CD8-positive, alpha-beta memory T cell (primary cell): ENCODE data around the gene PTPN23. TPM values are rescaled to one million over a fixed set of nuclear protein-coding genes. Genes with fewer than 3 reads are reported as not detected.

Source experiments
- CTCF ChIA-PET: fragments of 350-600 bp; sonication (Branson Sonifier 250); formaldehyde crosslinking; loops from one replicate; lab custom pipeline; 2021; ENCODE audit warnings: antibody characterized with exemption; lab: Charles Lee
- POLR2A ChIA-PET: fragments of 350-600 bp; sonication (Branson Sonifier 250); formaldehyde crosslinking; loops from one replicate; lab custom pipeline; 2021; ENCODE audit warnings: antibody characterized with exemption; lab: Charles Lee
- DNase-seq, 5 donors: peaks; one replicate each; pipeline versions ENCODE4 v3.0.0 to v3.0.0-alpha.2; 2020 to 2022; ENCODE audit warnings: mixed read lengths in 1 of 5
- H3K27ac ChIP-seq: one replicate; pipeline ENCODE4 v1.7.0; 2013; ENCODE audit warnings: low read depth, mild to moderate bottlenecking, low read length, moderate library complexity
- H3K27me3 ChIP-seq: 2 replicates; pipeline ENCODE4 v1.7.0; 2013; ENCODE audit warnings: low read length, mild to moderate bottlenecking; ENCODE audit not compliant: insufficient read depth, poor library complexity, severe bottlenecking
- H3K36me3 ChIP-seq: 2 replicates; pipeline ENCODE4 v1.7.0; 2013; ENCODE audit warnings: mild to moderate bottlenecking, low read length, moderate library complexity; ENCODE audit not compliant: insufficient read depth
- H3K4me1 ChIP-seq: 2 replicates; pipeline ENCODE4 v1.7.0; 2013; ENCODE audit warnings: mild to moderate bottlenecking, low read length, moderate library complexity; ENCODE audit not compliant: insufficient read depth
- H3K4me3 ChIP-seq: 2 replicates; pipeline ENCODE4 v1.7.0; 2013; ENCODE audit warnings: mild to moderate bottlenecking, low read length
- H3K9me3 ChIP-seq: 2 replicates; pipeline ENCODE4 v1.7.0; 2013; ENCODE audit warnings: mild to moderate bottlenecking, low read length
- H3K27ac Mint-ChIP-seq, 8 donors: one replicate each; pipeline ENCODE4 v1.8.0; 2020 to 2021; ENCODE audit warnings: mixed read lengths in 8 of 8, mild to moderate bottlenecking in 6 of 8, inconsistent platforms in 3 of 8, moderate library complexity in 3 of 8
- H3K27me3 Mint-ChIP-seq, 2 donors: one replicate each; pipeline ENCODE4 v1.8.0; 2020 to 2021; ENCODE audit warnings: mixed read lengths in 2 of 2, mild to moderate bottlenecking in 1 of 2, moderate library complexity in 1 of 2
- H3K36me3 Mint-ChIP-seq, 3 donors: one replicate each; pipeline ENCODE4 v1.8.0; 2020 to 2021; ENCODE audit warnings: mixed read lengths in 3 of 3, inconsistent platforms in 1 of 3, mild to moderate bottlenecking in 1 of 3
- H3K4me1 Mint-ChIP-seq, 3 donors: one replicate each; pipeline ENCODE4 v1.8.0; 2020 to 2021; ENCODE audit warnings: mixed read lengths in 3 of 3, inconsistent platforms in 1 of 3, mild to moderate bottlenecking in 1 of 3
- H3K4me3 Mint-ChIP-seq, 7 donors: one replicate each; pipeline ENCODE4 v1.8.0; 2020 to 2021; ENCODE audit warnings: mixed read lengths in 7 of 7, mild to moderate bottlenecking in 6 of 7, moderate library complexity in 4 of 7, inconsistent platforms in 2 of 7
- H3K9me3 Mint-ChIP-seq, 5 donors: one replicate each; pipeline ENCODE4 v1.8.0; 2020 to 2022; ENCODE audit warnings: mixed read lengths in 5 of 5, mild to moderate bottlenecking in 3 of 5, moderate library complexity in 2 of 5, inconsistent platforms in 1 of 5
- polyA plus RNA-seq: library from polyadenylated mRNA; unstranded; fragments of 300-500 nt; fragmentation: Illumina TruSeq; gene quantifications from one replicate; pipeline ENCODE4 v1.2.3, GENCODE V29; 2021
- total RNA-seq, 2 experiments: library from RNA; stranded (reverse); gene quantifications; one replicate each; pipeline ENCODE4 v1.2.3, GENCODE V29; 2021

The PTPN23 gene
- total and polyA plus RNA-seq, 3 experiments from 2014 or later: 4.4 to 36.1 (median 30.5) TPM

- ChIA-PET CTCF (no interaction called here), POLR2A (no interaction called here)
- H3K4me1 Mint-ChIP-seq: peaks cover 47 to 66% (median 53%) of the 10 kb centered on the region in 3 donors
Measured at GRCh38 chr3:47384425-47384824, 3.6 kb downstream of the PTPN23 start.

GRCh38 chr3:47385007-47385406 is 4.2 kb downstream of the PTPN23 start:
- ChIA-PET POLR2A (no interaction called here), CTCF (no interaction called here)
- no peaks in the 10 kb centered on the region for H3K9me3 ChIP-seq
- H3K9me3 Mint-ChIP-seq: no peaks in the 10 kb centered on the region
- DNase-seq: no peak
- peaks cover 3% of the 10 kb centered on the region for H3K36me3 ChIP-seq
- H3K27ac Mint-ChIP-seq: peak overlapping the region in 1 of 8 donors; percentile 12
- peaks cover 0 to 1% of the 10 kb centered on the region in 2 donors for H3K27me3 Mint-ChIP-seq
- H3K27ac ChIP-seq: no peak overlapping the region
- peaks cover 42 to 61% (median 47%) of the 10 kb centered on the region in 3 donors for H3K4me1 Mint-ChIP-seq
- H3K4me3 ChIP-seq: no peak overlapping the region
- H3K36me3 Mint-ChIP-seq: peaks cover 0 to 51% (median 9%) of the 10 kb centered on the region in 3 donors
- no peaks in the 10 kb centered on the region for H3K27me3 ChIP-seq
- H3K4me3 Mint-ChIP-seq: no peak overlapping the region
- peaks cover 18% of the 10 kb centered on the region for H3K4me1 ChIP-seq

More at GRCh38 chr3:47384425-47384824, 3.6 kb downstream of the PTPN23 start:
- peaks cover 0 to 1% of the 10 kb centered on the region in 2 donors for H3K27me3 Mint-ChIP-seq
- Histone ChIP-seq H3K27me3 (no peaks in the 10 kb centered on the region), H3K4me1 (peaks cover 24% of the 10 kb centered on the region), H3K36me3 (peaks cover 3% of the 10 kb centered on the region), H3K4me3 (no peak overlapping the region), H3K27ac (no peak overlapping the region), H3K9me3 (no peaks in the 10 kb centered on the region)
- H3K9me3 Mint-ChIP-seq: no peaks in the 10 kb centered on the region
- DNase-seq: no peak
- H3K27ac Mint-ChIP-seq: peak overlapping the region in 1 of 8 donors; percentile 52
- peaks cover 0 to 51% (median 9%) of the 10 kb centered on the region in 3 donors for H3K36me3 Mint-ChIP-seq
- H3K4me3 Mint-ChIP-seq: no peak overlapping the region

GRCh38 chr3:47385796-47386195 is 5.0 kb downstream of the PTPN23 start:
- ChIA-PET CTCF (no interaction called here), POLR2A (no interaction called here)
- Mint-ChIP-seq H3K27ac (peak overlapping the region in 4 of 8 donors; percentile 12 to 80 (median 40)), H3K9me3 (no peaks in the 10 kb centered on the region), H3K4me1 (peaks cover 37 to 59% (median 45%) of the 10 kb centered on the region in 3 donors), H3K4me3 (peak overlapping the region in 1 of 7 donors; percentile 74), H3K36me3 (peaks cover 0 to 50% (median 12%) of the 10 kb centered on the region in 3 donors), H3K27me3 (peaks cover 0 to 1% of the 10 kb centered on the region in 2 donors)
- peaks cover 15% of the 10 kb centered on the region for H3K4me1 ChIP-seq
- H3K36me3 ChIP-seq: peaks cover 3% of the 10 kb centered on the region
- no peaks in the 10 kb centered on the region for H3K27me3 ChIP-seq
- no peaks in the 10 kb centered on the region for H3K9me3 ChIP-seq
- DNase-seq: no peak
- no peak overlapping the region for H3K27ac ChIP-seq
- no peak overlapping the region for H3K4me3 ChIP-seq

GRCh38 chr3:47392933-47393332 is 12.1 kb downstream of the PTPN23 start:
- no peaks in the 10 kb centered on the region for H3K27me3 ChIP-seq
- ChIA-PET CTCF (no interaction called here), POLR2A (no interaction called here)
- H3K27me3 Mint-ChIP-seq: no peaks in the 10 kb centered on the region
- no peak overlapping the region for H3K4me3 ChIP-seq
- H3K9me3 Mint-ChIP-seq: no peaks in the 10 kb centered on the region
- no peak overlapping the region for H3K27ac ChIP-seq
- H3K36me3 ChIP-seq: peaks cover 9% of the 10 kb centered on the region
- H3K4me1 Mint-ChIP-seq: peaks cover 24 to 54% (median 41%) of the 10 kb centered on the region in 3 donors
- no peaks in the 10 kb centered on the region for H3K9me3 ChIP-seq
- H3K4me1 ChIP-seq: peaks cover 8% of the 10 kb centered on the region
- H3K36me3 Mint-ChIP-seq: peaks cover 0 to 43% (median 9%) of the 10 kb centered on the region in 3 donors
- peak overlapping the region in 6 of 8 donors; percentile 21 to 90 (median 50) for H3K27ac Mint-ChIP-seq
- H3K4me3 Mint-ChIP-seq: peak overlapping the region in 1 of 7 donors; percentile 9
- DNase-seq: no peak

GRCh38 chr3:47394140-47394870 is 13.5 kb downstream of the PTPN23 start:
- ChIA-PET CTCF (no interaction called here), POLR2A (no interaction called here)
- Mint-ChIP-seq H3K9me3 (no peaks in the 10 kb centered on the region), H3K27ac (peak overlapping the region in 7 of 8 donors; percentile 58 to 92 (median 63)), H3K4me3 (no peak overlapping the region), H3K4me1 (peaks cover 24 to 55% (median 41%) of the 10 kb centered on the region in 3 donors), H3K36me3 (peaks cover 0 to 51% (median 8%) of the 10 kb centered on the region in 3 donors), H3K27me3 (no peaks in the 10 kb centered on the region)
- no peak overlapping the region for H3K27ac ChIP-seq
- no peaks in the 10 kb centered on the region for H3K27me3 ChIP-seq
- peaks cover 15% of the 10 kb centered on the region for H3K36me3 ChIP-seq
- H3K9me3 ChIP-seq: no peaks in the 10 kb centered on the region
- peaks cover 8% of the 10 kb centered on the region for H3K4me1 ChIP-seq
- no peak for DNase-seq
- no peak overlapping the region for H3K4me3 ChIP-seq

- no peak for DNase-seq
- Mint-ChIP-seq H3K4me1 (peaks cover 25 to 56% (median 41%) of the 10 kb centered on the region in 3 donors), H3K4me3 (no peak overlapping the region), H3K27ac (peak overlapping the region in 7 of 8 donors; percentile 6 to 92 (median 63)), H3K9me3 (no peaks in the 10 kb centered on the region), H3K27me3 (no peaks in the 10 kb centered on the region), H3K36me3 (peaks cover 0 to 57% (median 8%) of the 10 kb centered on the region in 3 donors)
- POLR2A ChIA-PET: no interaction called here
- no peaks in the 10 kb centered on the region for H3K9me3 ChIP-seq
- no peak overlapping the region for H3K27ac ChIP-seq
- peaks cover 8% of the 10 kb centered on the region for H3K4me1 ChIP-seq
- H3K36me3 ChIP-seq: peaks cover 15% of the 10 kb centered on the region
- CTCF ChIA-PET: no interaction called here
- no peaks in the 10 kb centered on the region for H3K27me3 ChIP-seq
- no peak overlapping the region for H3K4me3 ChIP-seq
Measured at GRCh38 chr3:47394881-47395280, 14.1 kb downstream of the PTPN23 start.

- Mint-ChIP-seq H3K9me3 (no peaks in the 10 kb centered on the region), H3K36me3 (peaks cover 0 to 64% (median 5%) of the 10 kb centered on the region in 3 donors), H3K4me1 (peaks cover 17 to 33% (median 28%) of the 10 kb centered on the region in 3 donors), H3K4me3 (no peak overlapping the region), H3K27me3 (no peaks in the 10 kb centered on the region), H3K27ac (peak overlapping the region in 2 of 8 donors; percentile 79 to 89)
- H3K27ac ChIP-seq: no peak overlapping the region
- H3K27me3 ChIP-seq: no peaks in the 10 kb centered on the region
- POLR2A ChIA-PET: no interaction called here
- no peak overlapping the region for H3K4me3 ChIP-seq
- peaks cover 15% of the 10 kb centered on the region for H3K36me3 ChIP-seq
- peaks cover 8% of the 10 kb centered on the region for H3K4me1 ChIP-seq
- H3K9me3 ChIP-seq: no peaks in the 10 kb centered on the region
- CTCF ChIA-PET: no interaction called here
- DNase-seq: no peak
Measured at GRCh38 chr3:47398228-47398627, 17.4 kb downstream of the PTPN23 start.

GRCh38 chr3:47399016-47399415 is 18.2 kb downstream of the PTPN23 start:
- POLR2A ChIA-PET: no interaction called here
- H3K27ac Mint-ChIP-seq: peak overlapping the region in 3 of 8 donors; percentile 66 to 76 (median 66)
- Histone ChIP-seq H3K27me3 (no peaks in the 10 kb centered on the region), H3K9me3 (no peaks in the 10 kb centered on the region), H3K36me3 (peaks cover 15% of the 10 kb centered on the region), H3K4me1 (peaks cover 6% of the 10 kb centered on the region), H3K4me3 (no peak overlapping the region), H3K27ac (no peak overlapping the region)
- H3K27me3 Mint-ChIP-seq: no peaks in the 10 kb centered on the region
- no peak overlapping the region for H3K4me3 Mint-ChIP-seq
- H3K4me1 Mint-ChIP-seq: peaks cover 14 to 26% (median 25%) of the 10 kb centered on the region in 3 donors
- CTCF ChIA-PET: interaction anchor here (1.4 kb wide), 1 partner anchor 22 kb away, joined by 3 read pairs; no protein-coding TSS in a partner anchor
- no peak for DNase-seq
- H3K9me3 Mint-ChIP-seq: no peaks in the 10 kb centered on the region
- H3K36me3 Mint-ChIP-seq: peaks cover 0 to 68% (median 5%) of the 10 kb centered on the region in 3 donors
